Adrenal gland (tissue), 5 donors: Measurements from ENCODE around the gene KRTAP20-4.

Experiments
- POLR2A ChIP-seq, 2 donors: fragments of 450-650 bp; IDR thresholded peaks; one replicate each; pipeline ENCODE4 v1.6.1; 2017; ENCODE audit warnings: antibody characterized with exemption in 2 of 2, mild to moderate bottlenecking in 2 of 2, moderate library complexity in 1 of 2
- TF ChIP-seq, protein P1 (sequence below), 6 experiments: fragments of 450-650 bp in 4 of 6; fragments of 200-600 bp in 2 of 6; sonication (generic) in 1 of 6; IDR thresholded peaks; 1 replicate in 5 of 6; 2 replicates in 1 of 6; pipeline versions ENCODE4 v1.5.1 to v1.8.0; 2016 to 2021; ENCODE audit warnings: antibody characterized with exemption in 6 of 6, mild to moderate bottlenecking in 2 of 6, moderate library complexity in 1 of 6
- donor health status: DM: no; HTN: no; CAD: no.

DNA sequence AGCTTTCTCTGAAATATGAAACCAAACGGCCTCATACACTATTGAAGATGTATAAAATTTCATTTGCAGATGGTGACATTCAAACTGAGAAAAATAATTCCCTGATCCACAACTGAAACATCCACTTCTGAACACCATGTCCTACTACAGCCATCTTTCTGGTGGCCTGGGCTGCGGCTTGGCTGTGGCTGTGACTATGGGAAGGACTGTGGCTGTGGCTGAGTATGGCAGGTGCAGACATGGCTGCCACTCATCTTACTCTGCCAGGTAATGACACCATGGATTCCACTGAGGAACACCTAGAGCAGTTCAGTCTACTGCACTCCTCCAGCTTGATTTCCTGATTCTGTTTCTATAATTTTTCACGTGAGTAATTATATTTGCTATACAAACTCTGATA, at the start of gene KRTAP20-4:
- no peak for TF ChIP-seq POLR2A (IDR thresholded peaks at IDR 0.05)
- TF ChIP-seq, protein P1, sequence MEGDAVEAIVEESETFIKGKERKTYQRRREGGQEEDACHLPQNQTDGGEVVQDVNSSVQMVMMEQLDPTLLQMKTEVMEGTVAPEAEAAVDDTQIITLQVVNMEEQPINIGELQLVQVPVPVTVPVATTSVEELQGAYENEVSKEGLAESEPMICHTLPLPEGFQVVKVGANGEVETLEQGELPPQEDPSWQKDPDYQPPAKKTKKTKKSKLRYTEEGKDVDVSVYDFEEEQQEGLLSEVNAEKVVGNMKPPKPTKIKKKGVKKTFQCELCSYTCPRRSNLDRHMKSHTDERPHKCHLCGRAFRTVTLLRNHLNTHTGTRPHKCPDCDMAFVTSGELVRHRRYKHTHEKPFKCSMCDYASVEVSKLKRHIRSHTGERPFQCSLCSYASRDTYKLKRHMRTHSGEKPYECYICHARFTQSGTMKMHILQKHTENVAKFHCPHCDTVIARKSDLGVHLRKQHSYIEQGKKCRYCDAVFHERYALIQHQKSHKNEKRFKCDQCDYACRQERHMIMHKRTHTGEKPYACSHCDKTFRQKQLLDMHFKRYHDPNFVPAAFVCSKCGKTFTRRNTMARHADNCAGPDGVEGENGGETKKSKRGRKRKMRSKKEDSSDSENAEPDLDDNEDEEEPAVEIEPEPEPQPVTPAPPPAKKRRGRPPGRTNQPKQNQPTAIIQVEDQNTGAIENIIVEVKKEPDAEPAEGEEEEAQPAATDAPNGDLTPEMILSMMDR (IDR thresholded peaks at IDR 0.05): no peak
